ENCODE measurements around the gene IFNL3.

DNA sequence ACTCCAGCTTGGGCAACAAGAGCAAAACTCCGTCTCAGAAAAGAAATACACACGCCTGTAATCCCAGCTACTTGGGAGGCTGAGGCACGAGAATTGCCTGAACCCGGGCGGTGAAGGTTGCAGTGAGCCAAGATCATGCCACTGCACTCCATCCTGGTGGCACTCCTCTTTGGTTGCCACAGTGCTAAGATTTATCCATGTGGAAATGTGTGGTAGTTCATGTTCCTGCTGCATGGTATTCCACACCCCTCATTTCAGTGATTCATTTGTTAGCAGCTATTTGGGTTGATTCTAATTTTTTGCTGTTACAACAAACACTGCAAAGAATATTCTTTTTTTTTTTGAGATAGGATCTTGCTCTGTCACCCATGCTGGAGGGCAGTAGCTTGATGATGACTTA is 12.1 kb downstream of the IFNL3 start:
- TF ChIP-seq, protein P1, sequence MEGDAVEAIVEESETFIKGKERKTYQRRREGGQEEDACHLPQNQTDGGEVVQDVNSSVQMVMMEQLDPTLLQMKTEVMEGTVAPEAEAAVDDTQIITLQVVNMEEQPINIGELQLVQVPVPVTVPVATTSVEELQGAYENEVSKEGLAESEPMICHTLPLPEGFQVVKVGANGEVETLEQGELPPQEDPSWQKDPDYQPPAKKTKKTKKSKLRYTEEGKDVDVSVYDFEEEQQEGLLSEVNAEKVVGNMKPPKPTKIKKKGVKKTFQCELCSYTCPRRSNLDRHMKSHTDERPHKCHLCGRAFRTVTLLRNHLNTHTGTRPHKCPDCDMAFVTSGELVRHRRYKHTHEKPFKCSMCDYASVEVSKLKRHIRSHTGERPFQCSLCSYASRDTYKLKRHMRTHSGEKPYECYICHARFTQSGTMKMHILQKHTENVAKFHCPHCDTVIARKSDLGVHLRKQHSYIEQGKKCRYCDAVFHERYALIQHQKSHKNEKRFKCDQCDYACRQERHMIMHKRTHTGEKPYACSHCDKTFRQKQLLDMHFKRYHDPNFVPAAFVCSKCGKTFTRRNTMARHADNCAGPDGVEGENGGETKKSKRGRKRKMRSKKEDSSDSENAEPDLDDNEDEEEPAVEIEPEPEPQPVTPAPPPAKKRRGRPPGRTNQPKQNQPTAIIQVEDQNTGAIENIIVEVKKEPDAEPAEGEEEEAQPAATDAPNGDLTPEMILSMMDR (conservative IDR thresholded peaks at IDR 0.05; ENCODE audit: low read depth, low read length): no peak
- no peak for TF ChIP-seq EZH2 (IDR thresholded peaks at IDR 0.05; ENCODE audit: borderline replicate concordance, low read depth, low read length, poor library complexity, severe bottlenecking)
